GM19328 (cell line): Measurements from ENCODE around the gene CEP41.

ENCODE experiments used
- ATAC-seq: cut with Tn5 transposase; IDR thresholded peaks from one replicate; pipeline ENCODE4 v1.9.1; 2021; ENCODE audit warnings: mild to moderate bottlenecking, moderate library complexity; ENCODE audit not compliant: unreplicated experiment

CEP41 gene

DNA sequence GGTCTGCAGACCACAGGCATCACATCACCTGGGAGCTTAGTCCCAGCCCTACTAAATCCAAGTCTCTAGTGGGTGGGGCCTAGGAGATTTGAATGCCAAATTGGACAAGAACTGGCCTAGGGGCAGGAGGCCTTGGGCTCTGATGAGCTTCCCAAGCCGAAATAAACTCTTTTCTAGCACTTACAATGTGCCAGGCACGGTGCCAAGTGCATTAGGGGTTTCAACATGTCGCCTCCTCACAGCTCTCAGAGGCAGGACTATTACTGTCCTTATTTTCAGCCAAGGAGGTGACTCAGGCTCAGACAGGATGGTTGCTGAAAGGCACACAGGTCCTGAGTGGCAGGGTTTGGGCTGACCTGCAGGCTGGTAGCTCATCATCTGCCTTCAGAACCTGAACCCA, 69.8 kb downstream of the CEP41 start:
- ATAC-seq: no peak

DNA sequence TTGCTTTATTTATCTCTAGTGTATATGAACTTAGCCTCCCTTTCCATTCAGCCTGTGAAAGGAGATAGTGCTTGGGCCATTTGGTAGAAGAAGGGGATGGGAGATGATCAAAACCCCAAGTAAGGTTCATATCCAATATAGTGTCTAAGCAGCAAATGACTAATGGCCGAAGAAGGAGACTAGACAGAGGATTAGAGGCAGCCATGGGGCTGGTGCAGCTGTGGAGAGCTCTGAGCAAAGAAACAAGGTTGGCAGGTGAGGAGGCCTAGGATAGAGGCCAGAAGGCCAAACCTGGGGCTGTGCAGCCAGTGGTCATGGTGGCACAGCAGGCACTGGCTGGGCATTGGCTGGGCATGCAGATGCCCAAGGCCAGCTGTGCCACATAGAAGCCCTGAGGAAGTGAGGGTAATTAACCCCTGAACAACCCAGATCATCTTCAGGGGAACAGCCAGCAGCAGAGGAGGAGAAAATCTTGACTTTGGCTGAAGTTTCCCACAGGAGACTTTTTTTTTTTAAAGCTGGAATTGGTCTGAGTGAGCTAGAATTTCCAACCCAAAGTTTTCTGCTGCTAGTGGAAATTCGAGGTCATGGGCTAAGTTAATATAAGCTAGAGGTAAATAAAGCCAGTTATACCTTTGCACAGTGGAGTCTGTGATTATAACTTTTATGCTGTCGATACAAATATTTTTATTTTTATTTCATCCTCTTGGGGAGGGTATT, 70.8 kb downstream of the CEP41 start:
- ATAC-seq: no peak

GRCh38 chr7:130369110-130369711, 71.6 kb downstream of the CEP41 start:
- no peak for ATAC-seq

- ATAC-seq: no peak
These were observed 72.7 kb downstream of the CEP41 start for GRCh38 chr7:130367836-130368746.

DNA sequence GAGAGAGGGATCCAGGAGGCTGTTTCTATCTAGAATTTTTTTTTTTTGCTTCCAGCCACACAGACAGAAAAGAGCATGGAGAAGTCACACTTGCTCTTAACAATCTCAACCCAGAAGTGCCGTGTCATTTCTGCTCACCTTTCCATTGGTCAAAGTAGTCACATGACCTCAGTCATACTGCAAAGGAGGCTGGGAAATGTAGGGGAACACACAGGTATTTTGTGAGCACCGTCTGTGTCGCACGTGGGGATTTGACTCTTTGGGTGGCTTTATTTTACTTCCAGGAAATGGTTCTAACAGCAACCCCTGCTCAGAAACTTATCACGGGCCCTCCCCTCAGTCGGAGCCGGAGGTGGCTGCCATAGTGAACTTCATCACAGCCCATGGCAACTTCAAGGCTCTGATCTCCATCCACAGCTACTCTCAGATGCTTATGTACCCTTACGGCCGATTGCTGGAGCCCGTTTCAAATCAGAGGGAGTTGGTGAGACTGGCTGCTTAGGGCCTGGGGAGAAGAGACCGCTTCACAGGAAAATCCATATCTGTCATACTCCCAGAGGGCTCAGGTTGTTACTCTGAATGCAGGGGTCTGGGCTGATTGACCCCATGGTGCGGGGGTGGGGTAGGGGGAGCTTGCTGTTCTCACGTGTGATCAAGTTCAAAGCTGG, 73.6 kb downstream of the CEP41 start:
- ATAC-seq: no peak

- ATAC-seq: no peak
These were observed 74.3 kb downstream of the CEP41 start for GRCh38 chr7:130366564-130366963.

- peak; percentile 60 for ATAC-seq
These were observed 75.0 kb downstream of the CEP41 start for GRCh38 chr7:130365511-130366441.

- ATAC-seq: no peak
These were observed 75.7 kb downstream of the CEP41 start for GRCh38 chr7:130365088-130365487.

DNA sequence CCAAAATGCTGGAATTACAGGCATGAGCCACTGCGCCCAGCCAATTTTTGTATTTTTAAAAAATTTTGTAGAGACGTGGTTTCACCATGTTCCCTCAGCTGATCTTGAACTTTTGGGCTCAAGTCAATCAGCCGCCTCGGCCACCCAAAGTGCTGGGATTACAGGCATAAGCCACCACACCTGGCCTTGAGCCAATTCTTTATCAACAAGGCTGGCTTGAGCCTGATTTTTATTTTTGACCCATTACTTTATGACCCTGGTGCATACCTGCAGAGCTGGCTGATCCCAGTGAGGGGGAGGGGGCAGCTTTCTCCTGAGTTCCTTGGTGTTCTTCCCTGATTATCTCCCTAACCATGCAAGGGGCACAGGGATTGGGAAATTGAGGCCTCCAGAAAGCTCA, 76.4 kb downstream of the CEP41 start:
- no peak for ATAC-seq

GRCh38 chr7:130363026-130363847, 77.6 kb downstream of the CEP41 start:
- no peak for ATAC-seq

DNA sequence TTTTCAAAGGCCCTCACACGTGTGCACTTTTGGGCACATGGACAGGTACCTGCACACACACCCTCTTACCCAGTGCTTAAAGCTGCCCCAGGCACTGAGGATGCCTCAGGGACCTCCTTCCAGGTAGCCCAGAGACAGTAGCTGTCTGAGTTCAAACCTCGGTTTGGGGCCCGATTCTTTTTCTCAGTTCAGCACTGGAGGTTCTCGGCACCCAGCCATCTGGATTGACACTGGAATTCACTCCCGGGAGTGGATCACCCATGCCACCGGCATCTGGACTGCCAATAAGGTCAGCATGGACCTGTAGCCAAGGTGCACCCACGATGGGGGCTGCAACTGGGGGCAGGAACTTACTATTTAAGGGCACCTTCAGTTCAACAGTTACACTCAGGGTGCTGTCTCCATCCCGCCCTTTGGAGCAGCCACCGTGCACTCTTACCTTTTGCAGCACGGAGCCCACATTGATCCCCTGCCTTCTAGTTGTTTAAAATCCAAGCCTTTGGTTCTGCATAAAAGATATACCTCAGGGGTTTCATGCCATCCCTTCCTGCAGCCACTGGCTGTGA, 78.5 kb downstream of the CEP41 start:
- no peak for ATAC-seq

DNA sequence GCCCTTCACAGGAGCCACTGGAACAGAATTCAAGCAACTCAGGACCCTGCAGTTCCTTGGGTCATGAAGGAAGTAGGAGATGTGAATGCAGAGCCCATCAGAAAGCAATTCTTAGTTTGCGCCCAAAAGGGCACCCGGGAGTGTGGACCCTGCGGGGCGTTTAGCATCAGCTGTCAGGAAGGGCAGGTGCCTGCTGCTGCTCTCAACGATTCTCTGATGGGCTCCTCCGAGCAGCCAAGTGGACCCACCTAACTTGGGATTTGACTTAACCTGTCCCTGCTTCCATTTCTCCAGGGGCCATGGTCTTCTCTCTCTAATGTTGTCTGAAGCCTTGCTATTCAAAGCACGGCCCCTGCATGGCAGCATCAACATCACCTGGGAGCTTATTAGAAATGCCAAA, 79.1 kb downstream of the CEP41 start:
- ATAC-seq: no peak

GRCh38 chr7:130360518-130360917, 80.3 kb downstream of the CEP41 start:
- no peak for ATAC-seq

DNA sequence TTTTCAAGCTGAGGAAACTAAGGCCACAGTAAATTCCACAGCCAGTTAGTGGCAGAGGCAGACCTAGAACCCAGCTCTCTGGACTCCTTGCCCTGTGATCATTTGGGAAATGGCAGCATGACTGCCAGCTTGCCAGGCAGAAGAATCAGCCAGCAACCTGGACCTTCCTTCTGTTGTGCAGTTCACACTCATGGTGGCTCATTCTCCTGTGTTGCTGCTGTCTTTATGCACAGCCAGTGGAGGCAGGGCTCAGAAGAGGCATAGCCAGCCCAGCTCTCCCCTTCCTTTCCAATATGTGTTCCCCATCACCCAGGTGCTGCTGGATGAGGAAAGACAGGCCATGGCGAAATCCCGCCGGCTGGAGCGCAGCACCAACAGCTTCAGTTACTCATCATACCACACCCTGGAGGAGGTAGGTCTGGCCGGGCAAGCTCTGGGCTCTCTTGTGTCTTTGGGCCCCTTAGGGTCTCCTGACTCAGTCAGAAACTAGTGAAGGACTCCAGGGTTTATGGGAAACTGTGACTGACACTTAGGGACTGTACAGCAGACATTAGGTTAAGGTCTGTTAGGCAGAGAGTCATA, 81.4 kb downstream of the CEP41 start:
- no peak for ATAC-seq

DNA sequence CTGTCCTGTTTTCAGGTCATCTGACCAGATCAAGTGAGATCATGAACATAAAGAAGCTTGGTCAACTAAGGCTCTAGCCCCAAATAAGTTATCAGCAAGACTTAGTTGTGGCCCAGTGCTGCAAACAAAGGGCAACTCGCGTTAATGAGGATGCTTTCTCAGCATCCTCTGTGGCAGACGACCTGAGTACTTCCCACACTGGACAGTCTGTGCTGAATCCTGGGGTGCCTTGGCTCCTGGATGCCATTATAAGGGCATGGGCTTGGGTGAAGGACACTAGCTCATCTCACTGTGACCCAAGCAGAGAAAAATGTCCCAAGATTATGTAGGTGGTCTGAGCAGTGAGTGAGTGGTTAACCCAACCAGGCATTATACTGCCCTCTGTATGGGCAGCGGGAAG, 82.3 kb downstream of the CEP41 start:
- ATAC-seq: no peak

DNA sequence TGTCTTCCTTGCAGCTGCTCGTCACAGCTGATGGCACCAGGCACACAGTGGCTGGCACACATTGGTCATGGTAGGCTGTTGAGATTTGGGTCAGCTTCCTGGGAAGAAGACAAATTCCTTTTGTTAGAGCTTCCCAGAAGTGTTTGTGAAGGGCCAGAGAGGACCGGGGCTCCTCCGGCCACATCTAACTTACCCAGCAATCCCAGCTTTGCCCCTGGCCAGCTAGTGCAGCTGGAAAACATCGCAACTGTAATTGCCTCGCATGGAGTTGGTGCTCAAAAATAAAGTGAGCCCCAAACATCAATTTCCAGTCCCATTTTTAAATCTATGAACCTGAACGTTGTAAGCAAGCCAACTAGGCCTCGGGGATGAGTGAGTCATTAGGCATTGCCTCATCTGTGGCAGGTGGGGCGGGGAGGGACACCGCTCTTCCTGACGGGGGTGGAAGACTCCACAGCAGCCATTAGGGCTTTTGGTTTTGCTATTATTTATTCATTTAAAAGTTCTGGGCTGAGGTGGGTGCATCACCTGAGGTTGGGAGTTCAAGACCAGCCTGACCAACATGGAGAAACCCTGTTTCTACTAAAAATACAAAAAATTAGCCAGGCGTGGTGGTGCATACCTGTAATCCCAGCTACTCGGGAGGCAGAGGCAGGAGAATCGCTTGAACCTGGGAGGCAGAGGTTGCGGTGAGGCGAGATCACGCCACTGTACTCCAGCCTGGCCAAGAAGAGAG, 83.8 kb downstream of the CEP41 start:
- ATAC-seq: no peak

DNA sequence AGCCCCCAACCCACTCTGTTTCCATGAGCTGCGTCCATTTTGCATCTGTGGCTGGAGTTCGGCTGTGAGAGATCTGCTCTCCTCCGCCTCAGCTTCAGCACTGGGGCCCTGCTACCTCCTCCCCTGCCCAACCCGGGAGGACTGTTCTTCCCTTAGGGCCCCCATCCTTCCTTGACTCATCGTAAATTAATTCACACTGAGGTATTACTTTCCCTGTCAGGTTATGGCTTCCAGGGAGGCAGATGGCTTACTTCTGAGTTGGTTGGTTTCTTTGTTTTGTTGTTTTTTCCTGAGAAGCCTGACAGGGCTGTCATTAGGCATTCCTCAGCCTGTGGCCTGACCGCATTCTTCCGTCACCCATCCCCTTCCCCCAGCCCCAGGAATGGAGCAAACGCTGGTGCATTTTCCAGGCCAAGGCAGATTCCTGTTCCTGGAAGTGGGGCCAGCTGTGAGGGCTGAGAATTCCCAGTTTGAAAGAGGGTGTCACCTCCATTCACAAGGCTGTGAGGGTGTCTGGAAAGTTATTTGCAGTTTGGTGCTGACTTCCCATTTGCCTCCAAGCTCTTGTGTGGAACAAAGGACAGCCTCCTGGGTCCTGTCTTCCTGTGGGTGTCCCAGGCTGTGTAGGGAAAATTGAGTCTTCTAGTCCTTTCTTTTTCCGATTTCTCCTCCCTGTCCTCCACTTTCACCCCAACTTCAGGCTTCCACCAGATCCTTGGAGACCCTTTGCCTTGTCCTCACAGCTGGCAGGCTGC, 84.5 kb downstream of the CEP41 start:
- no peak for ATAC-seq
